Right atrium auricular region (tissue), 2 donors: ENCODE data around the gene APOB. TPM values are rescaled to one million over a fixed set of nuclear protein-coding genes. Genes with fewer than 3 reads are reported as not detected.
A peak's percentile ranks its signal among the peaks of the same experiment; 100 is the strongest.

Experiments used
- DNase-seq: peaks from one replicate; pipeline ENCODE4 v3.0.0-alpha.2; 2019; ENCODE audit warnings: low spot score
- H3K27ac ChIP-seq, 2 donors: fragments of 200-600 bp; sonication (generic); 1 replicate in 1 of 2; 2 replicates in 1 of 2; pipeline ENCODE4 v1.5.1; 2016 to 2019
- H3K27me3 ChIP-seq, 2 donors: fragments of 200-600 bp; sonication (generic); one replicate each; pipeline versions ENCODE4 v1.5.1 to v1.6.0; 2017 to 2019
- H3K36me3 ChIP-seq: fragments of 200-600 bp; sonication (generic); one replicate; pipeline ENCODE4 v1.5.1; 2016
- H3K4me1 ChIP-seq, 2 donors: fragments of 200-600 bp; sonication (generic); one replicate each; pipeline versions ENCODE4 v1.5.1 to v1.6.0; 2017 to 2019
- H3K4me3 ChIP-seq, 2 donors: fragments of 200-600 bp; sonication (generic); 1 replicate in 1 of 2; 2 replicates in 1 of 2; pipeline ENCODE4 v1.5.1; 2017 to 2019; ENCODE audit warnings: mild to moderate bottlenecking in 1 of 2, moderate library complexity in 1 of 2
- H3K9me3 ChIP-seq, 2 donors: fragments of 200-600 bp; sonication (generic); one replicate each; pipeline ENCODE4 v1.5.1; 2019
- total RNA-seq, 2 donors: library from RNA; depleted of rRNA; stranded (reverse); fragments of >200 nt; gene quantifications; one replicate each; pipeline ENCODE4 v1.1.0, GENCODE V29; 2016
- TF ChIP-seq, protein P1 (sequence below), 2 donors: fragments of 200-600 bp; sonication (generic); IDR thresholded peaks; one replicate each; pipeline ENCODE4 v1.5.1; 2019; ENCODE audit warnings: antibody characterized with exemption in 2 of 2

APOB gene
- total RNA-seq, 2 donors from 2014 or later = 20.1 to 45.3 TPM

DNA sequence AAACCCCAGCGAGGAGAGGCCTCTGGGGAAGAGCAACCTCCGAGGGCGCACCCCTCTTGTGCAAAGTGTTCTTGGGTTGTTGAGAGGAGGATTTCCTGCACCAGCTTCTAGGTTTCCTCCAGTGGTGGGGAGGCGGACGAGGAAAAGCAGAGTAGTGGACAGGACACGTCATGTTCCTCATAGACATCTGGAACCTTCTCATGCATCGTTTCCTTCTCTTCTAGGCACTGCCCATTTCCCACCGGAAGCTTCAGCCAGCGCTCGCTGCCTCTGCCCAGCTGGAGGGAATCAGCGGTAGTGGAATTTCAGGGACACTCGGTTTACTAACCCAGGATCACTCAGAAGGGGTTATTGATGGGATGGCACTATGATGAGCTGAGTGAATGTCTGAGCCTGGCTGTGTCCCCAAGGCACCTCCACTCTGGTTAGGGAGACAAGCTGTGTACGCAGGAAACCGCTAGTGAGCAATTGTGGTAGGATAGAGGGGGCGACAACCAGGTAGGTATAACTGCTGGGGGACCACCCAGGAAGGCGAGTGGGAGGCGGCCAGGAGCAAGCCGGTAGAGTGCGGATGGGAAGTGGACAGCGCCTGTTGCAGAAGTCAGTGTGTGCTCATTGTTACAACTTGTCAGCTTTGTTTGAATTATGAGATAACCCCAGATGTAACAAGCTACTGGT lies 960 bp upstream of the APOB start:
- H3K4me3 ChIP-seq = no peak overlapping the region
- H3K27me3 ChIP-seq = no peaks in the 10 kb centered on the region
- no peak overlapping the region for H3K27ac ChIP-seq
- TF ChIP-seq, protein P1, sequence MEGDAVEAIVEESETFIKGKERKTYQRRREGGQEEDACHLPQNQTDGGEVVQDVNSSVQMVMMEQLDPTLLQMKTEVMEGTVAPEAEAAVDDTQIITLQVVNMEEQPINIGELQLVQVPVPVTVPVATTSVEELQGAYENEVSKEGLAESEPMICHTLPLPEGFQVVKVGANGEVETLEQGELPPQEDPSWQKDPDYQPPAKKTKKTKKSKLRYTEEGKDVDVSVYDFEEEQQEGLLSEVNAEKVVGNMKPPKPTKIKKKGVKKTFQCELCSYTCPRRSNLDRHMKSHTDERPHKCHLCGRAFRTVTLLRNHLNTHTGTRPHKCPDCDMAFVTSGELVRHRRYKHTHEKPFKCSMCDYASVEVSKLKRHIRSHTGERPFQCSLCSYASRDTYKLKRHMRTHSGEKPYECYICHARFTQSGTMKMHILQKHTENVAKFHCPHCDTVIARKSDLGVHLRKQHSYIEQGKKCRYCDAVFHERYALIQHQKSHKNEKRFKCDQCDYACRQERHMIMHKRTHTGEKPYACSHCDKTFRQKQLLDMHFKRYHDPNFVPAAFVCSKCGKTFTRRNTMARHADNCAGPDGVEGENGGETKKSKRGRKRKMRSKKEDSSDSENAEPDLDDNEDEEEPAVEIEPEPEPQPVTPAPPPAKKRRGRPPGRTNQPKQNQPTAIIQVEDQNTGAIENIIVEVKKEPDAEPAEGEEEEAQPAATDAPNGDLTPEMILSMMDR (IDR thresholded peaks at IDR 0.05) = no peak
- no peak for DNase-seq
- no peaks in the 10 kb centered on the region for H3K9me3 ChIP-seq
- H3K36me3 ChIP-seq = no peaks in the 10 kb centered on the region
- peaks cover 0 to 20% of the 10 kb centered on the region in 2 donors for H3K4me1 ChIP-seq

DNA sequence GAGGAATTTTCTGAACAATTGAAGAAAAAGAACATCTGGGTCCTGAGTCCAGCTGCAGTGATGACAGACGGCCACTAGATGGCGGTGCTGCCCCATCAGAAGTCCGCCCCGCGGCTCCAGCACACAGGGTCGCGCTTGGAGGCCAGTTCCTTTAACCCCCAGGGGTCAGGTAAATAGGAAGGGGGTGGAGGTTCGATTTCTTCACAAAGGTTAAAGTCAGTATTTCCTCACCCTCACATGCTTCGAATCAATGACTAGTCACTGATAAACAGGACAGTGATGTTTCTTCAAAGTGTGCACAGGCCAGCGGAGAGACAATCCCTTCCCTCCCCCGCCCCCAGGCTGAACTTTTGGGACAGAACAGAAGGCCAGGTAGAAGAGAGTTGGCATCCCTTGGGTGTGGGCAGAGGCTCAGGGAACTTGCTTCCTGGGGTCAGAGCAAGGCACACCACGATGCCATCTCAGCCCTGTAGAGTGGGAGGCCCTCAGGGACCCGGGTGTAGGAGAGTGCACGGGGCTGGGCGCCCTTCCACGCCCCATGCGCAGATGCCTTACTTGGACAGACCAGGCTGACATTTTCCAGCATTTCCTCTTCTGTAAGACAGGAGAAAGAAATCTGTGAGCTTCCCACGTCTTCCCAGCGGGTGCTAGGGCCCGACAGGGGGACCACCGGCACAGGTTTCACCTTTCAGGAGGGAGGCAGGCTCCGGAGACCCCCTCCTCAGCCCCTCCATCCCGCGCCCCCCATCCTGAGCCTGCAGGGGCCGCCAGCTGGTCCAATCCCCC lies 722 bp downstream of the APOB start:
- Histone ChIP-seq H3K9me3 (no peaks in the 10 kb centered on the region), H3K27ac (peak overlapping the region; percentile 78 to 88), H3K4me3 (peak overlapping the region; percentile 3 to 24), H3K27me3 (no peaks in the 10 kb centered on the region), H3K36me3 (no peaks in the 10 kb centered on the region), H3K4me1 (peaks cover 0 to 26% of the 10 kb centered on the region in 2 donors)
- TF ChIP-seq, protein P1 (IDR thresholded peaks at IDR 0.05) = peak; percentile 97 to 98
- no peak for DNase-seq

DNA sequence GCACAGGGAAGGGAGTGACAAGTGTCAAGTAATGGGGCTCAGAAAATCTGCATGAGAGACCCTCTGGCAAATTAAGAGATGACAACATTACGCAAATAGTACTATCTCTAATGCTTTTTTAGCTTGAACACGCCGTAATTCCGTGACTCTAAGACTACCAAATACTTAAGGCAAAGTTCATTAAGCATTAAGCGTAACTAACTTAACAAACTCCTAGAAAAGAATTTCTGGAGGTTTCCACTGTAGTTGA lies 1.2 kb downstream of the APOB start:
- TF ChIP-seq, protein P1 (IDR thresholded peaks at IDR 0.05) = no peak
- Histone ChIP-seq H3K9me3 (no peaks in the 10 kb centered on the region), H3K4me3 (peak overlapping the region in 1 of 2 donors; percentile 9), H3K27ac (peak overlapping the region; percentile 78 to 88), H3K4me1 (peaks cover 0 to 26% of the 10 kb centered on the region in 2 donors), H3K36me3 (no peaks in the 10 kb centered on the region), H3K27me3 (no peaks in the 10 kb centered on the region)
- DNase-seq = no peak

DNA sequence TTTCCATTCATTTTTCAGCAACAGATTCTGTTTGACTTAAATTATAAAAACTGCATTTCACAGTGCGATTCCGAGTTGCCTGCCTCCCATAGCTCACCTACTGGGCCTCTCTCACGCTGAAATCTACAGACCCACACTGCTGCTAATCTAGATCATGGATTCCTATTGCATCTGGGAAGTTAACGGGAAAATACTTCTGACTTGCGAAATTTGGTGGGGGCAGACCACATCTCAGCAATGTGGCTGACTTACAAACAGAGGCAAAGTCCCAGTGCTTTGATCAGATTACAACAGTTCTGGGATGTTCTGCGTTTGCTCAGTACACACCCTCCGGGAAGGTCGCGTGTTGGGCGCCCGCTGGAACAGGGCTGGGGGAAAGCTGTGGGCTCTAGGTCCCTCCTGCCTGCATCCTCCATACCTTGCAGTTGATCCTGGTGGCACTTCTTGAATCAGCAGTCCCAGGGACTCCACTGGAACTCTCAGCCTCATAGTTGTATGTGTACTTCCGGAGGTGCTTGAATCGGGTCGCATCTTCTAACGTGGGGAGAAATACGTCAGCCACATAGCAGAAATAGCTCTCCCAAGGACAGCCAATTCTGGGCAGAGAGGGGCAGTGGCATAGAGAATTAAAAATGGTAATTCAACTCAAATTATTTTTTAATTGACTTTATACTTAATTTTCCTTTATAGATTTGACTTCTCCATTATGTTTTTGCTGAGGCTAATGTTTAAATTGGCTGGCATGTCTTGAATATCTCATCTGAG lies 1.7 kb downstream of the APOB start:
- H3K27ac ChIP-seq = peak overlapping the region; percentile 78 to 88
- TF ChIP-seq, protein P1 (IDR thresholded peaks at IDR 0.05) = no peak
- H3K27me3 ChIP-seq = no peaks in the 10 kb centered on the region
- peaks cover 0 to 24% of the 10 kb centered on the region in 2 donors for H3K4me1 ChIP-seq
- DNase-seq = no peak
- peak overlapping the region; percentile 25 to 40 for H3K4me3 ChIP-seq
- H3K9me3 ChIP-seq = no peaks in the 10 kb centered on the region
- H3K36me3 ChIP-seq = peaks cover 2% of the 10 kb centered on the region

DNA sequence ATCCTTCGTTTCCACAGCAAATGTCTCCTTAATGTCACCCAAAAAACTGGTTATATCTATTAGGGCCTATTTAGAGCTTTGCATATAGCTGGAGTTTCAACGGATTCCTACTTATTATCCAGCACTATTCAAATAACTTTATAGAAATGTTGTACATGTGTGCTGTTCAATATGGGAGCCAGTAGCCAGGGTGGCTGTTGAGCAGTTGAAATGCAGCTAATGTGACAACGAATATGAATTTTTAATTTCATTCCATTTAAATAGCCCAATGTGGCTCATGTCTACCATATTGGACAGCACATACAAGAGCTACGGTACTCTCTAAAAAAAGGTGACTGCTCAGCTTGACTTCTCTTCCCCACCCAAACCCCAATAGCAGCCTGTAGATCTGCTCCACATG lies 2.4 kb downstream of the APOB start:
- peak overlapping the region; percentile 78 to 88 for H3K27ac ChIP-seq
- TF ChIP-seq, protein P1 (IDR thresholded peaks at IDR 0.05) = no peak

More for the DNA sequence above, 2.4 kb downstream of the APOB start:
- Histone ChIP-seq H3K9me3 (no peaks in the 10 kb centered on the region), H3K36me3 (peaks cover 8% of the 10 kb centered on the region), H3K4me1 (peaks cover 0 to 20% of the 10 kb centered on the region in 2 donors), H3K4me3 (peak overlapping the region in 1 of 2 donors; percentile 40), H3K27me3 (no peaks in the 10 kb centered on the region)
- no peak for DNase-seq
